WERI-Rb-1 (cell line): ENCODE measurements around the gene PLEKHN1.

Source experiments
- DNase-seq: peaks from one replicate; pipeline ENCODE4 v3.0.0-alpha.2; 2020
- H3K27ac ChIP-seq: fragments of 250-450 bp; sonication (Bioruptor Pico); 2 replicates; pipeline ENCODE4 v1.5.1; 2020; ENCODE audit warnings: mild to moderate bottlenecking, moderate library complexity
- H3K27me3 ChIP-seq: fragments of 250-450 bp; sonication (Bioruptor Pico); 2 replicates; pipeline ENCODE4 v1.5.1; 2021; ENCODE audit warnings: mild to moderate bottlenecking, low read depth, moderate library complexity; ENCODE audit not compliant: insufficient read depth, severe bottlenecking
- H3K36me3 ChIP-seq: fragments of 250-450 bp; sonication (Bioruptor Pico); 2 replicates; pipeline ENCODE4 v1.5.1; 2020; ENCODE audit warnings: mild to moderate bottlenecking, moderate library complexity
- H3K4me3 ChIP-seq: 2 replicates; pipeline ENCODE4 v1.5.1; 2011; ENCODE audit warnings: low read depth, mild to moderate bottlenecking, control low read depth, low read length
- H3K9me3 ChIP-seq: fragments of 250-450 bp; sonication (Bioruptor Pico); 2 replicates; pipeline ENCODE4 v1.5.1; 2021; ENCODE audit warnings: mild to moderate bottlenecking, moderate library complexity; ENCODE audit not compliant: severe bottlenecking
- CTCF ChIP-seq: IDR thresholded peaks from 2 replicates; pipeline ENCODE4 v1.5.1; 2011; ENCODE audit warnings: low read depth, mild to moderate bottlenecking, control low read depth, inconsistent platforms, low read length

Gene PLEKHN1

GRCh38 chr1:978835-979743 lies 12.8 kb downstream of the PLEKHN1 start:
- no peaks in the 10 kb centered on the region for H3K9me3 ChIP-seq
- no peaks in the 10 kb centered on the region for H3K27me3 ChIP-seq
- no peak for TF ChIP-seq CTCF
- H3K27ac ChIP-seq, result no peak overlapping the region
- DNase-seq, result no peak
- no peaks in the 10 kb centered on the region for H3K36me3 ChIP-seq
- H3K4me3 ChIP-seq, result no peak overlapping the region

GRCh38 chr1:979744-980072 lies 13.4 kb downstream of the PLEKHN1 start:
- no peak for TF ChIP-seq CTCF
- Histone ChIP-seq H3K27ac (no peak overlapping the region), H3K9me3 (no peaks in the 10 kb centered on the region), H3K27me3 (no peaks in the 10 kb centered on the region), H3K36me3 (no peaks in the 10 kb centered on the region), H3K4me3 (no peak overlapping the region)
- no peak for DNase-seq

GRCh38 chr1:980137-980571 lies 13.9 kb downstream of the PLEKHN1 start:
- DNase-seq, result no peak
- Histone ChIP-seq H3K4me3 (no peak overlapping the region), H3K36me3 (no peaks in the 10 kb centered on the region), H3K27ac (no peak overlapping the region), H3K27me3 (no peaks in the 10 kb centered on the region), H3K9me3 (no peaks in the 10 kb centered on the region)
- no peak for TF ChIP-seq CTCF

- DNase-seq, result no peak
- Histone ChIP-seq H3K36me3 (no peaks in the 10 kb centered on the region), H3K9me3 (no peaks in the 10 kb centered on the region), H3K27me3 (no peaks in the 10 kb centered on the region), H3K27ac (no peak overlapping the region), H3K4me3 (no peak overlapping the region)
- no peak for TF ChIP-seq CTCF
These were observed 14.5 kb downstream of the PLEKHN1 start for GRCh38 chr1:980602-981395.

- Histone ChIP-seq H3K27ac (no peak overlapping the region), H3K4me3 (no peak overlapping the region), H3K36me3 (no peaks in the 10 kb centered on the region), H3K27me3 (no peaks in the 10 kb centered on the region), H3K9me3 (no peaks in the 10 kb centered on the region)
- no peak for DNase-seq
- TF ChIP-seq CTCF, result no peak
These were observed 15.2 kb downstream of the PLEKHN1 start for GRCh38 chr1:981491-981954.
